Effector CD4-positive, alpha-beta T cell (primary cell): ENCODE data around the gene NUPR1.
A peak's percentile ranks its signal among the peaks of the same experiment; 100 is the strongest.
"Not testable (repeated sequence)": the region's sequence is repeated elsewhere in the genome, so short reads cannot be mapped to it uniquely, and the experiment has no call there.

ENCODE experiments used
- DNase-seq: peaks from one replicate; pipeline ENCODE4 v3.0.0-alpha.2; 2020

Gene NUPR1

GRCh38 chr16:28554634-28555423 is 16.1 kb upstream of the NUPR1 start:
- no peak for DNase-seq

- DNase-seq, result peak; percentile 92
These were observed 15.2 kb upstream of the NUPR1 start, which contains the start of gene SGF29 for GRCh38 chr16:28553776-28554633. Gene SGF29, plus strand, starts transcription at chr16:28553920. Its CDS starts 27,150 bp downstream, at chr16:28581070.

DNA sequence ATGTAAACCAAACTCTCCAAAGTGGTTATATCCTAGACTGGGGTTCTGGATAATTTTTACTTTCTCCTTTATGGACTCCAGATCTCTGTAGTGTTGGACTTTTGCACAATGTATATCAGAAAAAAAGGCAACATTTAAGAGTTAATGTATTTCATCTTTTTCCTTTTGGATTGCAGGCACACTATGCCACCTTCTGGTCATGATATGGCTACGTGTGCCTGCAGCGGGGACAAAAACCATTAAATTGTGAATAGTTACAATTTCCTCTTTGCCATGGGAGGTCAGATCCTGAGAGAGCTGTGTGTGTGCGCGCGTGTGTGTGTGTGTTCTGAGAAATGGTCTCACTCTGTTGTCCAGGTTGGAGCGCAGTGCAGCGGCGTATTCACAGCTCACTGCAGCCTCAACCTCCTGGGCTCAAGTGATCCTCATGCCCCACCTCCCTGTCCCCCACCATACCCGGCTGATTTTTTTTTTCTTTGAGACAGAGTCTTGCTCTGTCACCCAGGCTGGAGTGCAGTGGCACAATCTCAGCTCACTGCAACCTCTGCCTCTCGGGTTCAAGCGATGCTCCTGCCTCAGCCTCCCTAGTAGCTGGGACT is 10.6 kb upstream of the NUPR1 start:
- DNase-seq, result no peak

DNA sequence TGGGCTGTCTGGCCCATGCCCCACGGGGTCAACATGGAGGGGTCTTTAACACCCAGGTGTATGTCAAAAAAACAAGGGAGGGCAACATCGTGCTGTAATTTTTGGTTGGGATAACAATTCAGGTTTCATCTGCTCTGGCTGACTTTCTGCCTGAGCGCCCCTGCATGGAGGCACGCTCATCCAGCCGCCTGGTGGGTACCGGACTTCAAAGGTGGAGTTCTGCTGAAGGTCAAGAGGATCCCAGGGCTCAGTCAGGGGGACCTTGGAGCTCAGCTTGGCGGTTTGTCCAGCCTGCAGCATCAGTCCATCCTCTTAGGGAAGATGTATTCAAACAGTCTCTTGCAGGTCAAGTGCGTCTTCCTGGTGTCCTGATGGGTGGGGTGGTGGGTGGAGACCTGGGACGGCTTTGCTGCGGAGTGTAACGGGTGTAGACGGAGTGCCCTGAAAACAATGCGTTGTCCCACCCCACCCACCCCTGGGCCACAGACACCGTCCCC is 9.6 kb upstream of the NUPR1 start:
- no peak for DNase-seq

- no peak for DNase-seq
These were observed 7.9 kb upstream of the NUPR1 start for GRCh38 chr16:28546626-28547025.

- DNase-seq, result not testable (repeated sequence)
These were observed 7.2 kb upstream of the NUPR1 start for GRCh38 chr16:28545964-28546363.

DNA sequence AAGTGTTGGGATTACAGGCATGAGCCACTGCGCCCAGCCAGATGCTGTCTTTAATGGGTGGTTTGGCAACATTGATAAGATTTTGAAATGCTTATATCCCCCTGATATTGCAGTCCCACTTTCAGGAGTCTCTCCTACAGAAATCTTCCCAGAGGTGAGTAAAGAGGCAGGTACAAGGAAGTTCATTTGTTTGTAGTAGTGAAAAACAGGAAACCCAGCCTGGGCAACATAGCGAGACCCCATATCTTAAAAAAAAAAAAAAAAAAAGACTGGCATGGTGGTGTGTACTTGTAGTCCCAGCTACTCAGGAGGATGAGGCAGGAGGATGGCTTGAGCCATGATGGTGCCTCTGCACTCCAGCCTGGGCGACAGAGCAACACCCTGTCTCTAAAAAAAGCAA is 6.2 kb upstream of the NUPR1 start:
- no peak for DNase-seq

GRCh38 chr16:28543072-28543471 is 4.3 kb upstream of the NUPR1 start:
- DNase-seq, result no peak

DNA sequence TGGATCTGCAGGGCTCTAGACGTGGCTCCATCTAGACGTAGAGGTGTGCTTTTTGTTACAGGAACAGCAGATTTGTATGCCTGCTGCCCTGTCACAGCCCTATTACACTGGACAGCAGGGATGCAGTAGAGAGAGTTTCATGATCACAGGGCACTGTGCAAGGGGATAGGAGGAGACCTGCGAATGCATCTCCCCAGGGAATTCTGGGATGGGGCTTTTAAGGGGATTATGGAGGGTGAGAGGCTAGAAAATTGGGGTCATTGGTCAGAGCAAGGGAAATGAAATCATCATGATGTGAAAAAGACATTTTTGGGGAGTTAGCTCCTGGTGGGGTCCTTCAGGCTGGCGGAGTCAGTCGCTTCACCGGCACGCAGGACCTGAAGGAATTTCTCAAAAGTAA is 3.9 kb upstream of the NUPR1 start:
- no peak for DNase-seq

DNA sequence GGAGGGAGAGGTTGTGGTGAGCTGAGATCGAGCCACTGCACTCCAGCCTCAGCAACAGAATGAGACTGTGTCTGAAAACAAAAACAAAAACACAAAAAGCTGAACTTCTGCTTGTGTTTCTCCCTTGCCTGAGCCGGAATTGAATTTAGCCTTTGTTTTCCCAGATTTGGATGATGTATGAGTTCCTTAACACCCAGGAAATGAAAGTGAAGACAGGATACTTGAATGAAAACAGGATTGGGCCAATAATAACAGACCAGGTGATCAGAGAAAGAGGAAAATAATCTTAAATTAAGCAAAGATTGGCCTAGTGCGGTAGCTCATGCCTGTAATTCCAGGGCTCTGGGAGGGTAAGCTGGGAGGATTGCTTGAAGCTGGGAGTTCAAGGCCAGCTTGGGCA is 1.6 kb upstream of the NUPR1 start:
- DNase-seq, result no peak

DNA sequence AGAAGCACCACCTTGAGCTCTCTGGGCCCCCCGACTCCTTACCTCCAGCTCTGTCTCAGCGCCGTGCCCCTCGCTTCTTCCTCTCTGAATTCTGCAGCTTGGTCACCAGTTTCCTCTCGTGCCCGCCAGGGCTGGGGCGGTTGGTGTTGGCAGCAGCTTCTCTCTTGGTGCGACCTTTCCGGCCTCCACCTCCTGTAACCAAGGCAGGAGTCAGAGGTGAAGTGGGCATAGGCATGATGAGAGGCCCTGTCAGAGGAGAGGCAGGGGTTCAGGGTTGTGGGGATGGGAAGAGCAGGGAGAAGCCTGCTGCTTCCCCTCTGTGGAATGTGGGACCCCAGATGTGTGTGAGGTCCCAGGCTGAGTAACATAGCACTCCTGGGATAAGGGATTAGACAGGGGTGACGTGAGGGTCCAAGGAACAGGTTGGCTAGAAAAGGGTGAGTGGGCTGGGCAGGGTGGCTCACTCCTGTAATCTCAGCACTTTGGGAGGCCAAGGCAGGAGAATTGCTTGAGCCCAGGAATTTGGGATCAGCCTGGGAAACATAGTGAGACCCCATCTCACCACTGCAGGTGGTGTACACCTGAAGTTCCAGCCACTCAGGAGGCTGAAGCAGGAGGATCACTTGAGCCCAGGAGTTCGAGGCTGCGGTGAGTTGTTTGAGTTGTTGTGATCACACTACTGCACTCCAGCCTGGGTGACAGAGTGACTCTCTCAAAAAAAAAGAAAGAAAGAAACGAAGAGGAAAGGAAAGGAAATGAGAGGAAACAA is 626 bp downstream of the NUPR1 start:
- no peak for DNase-seq

- no peak for DNase-seq
These were observed 1.7 kb downstream of the NUPR1 start for GRCh38 chr16:28537076-28537475.

- DNase-seq, result no peak
These were observed 4.0 kb downstream of the NUPR1 start for GRCh38 chr16:28534542-28535373.

- no peak for DNase-seq
These were observed 5.7 kb downstream of the NUPR1 start for GRCh38 chr16:28532940-28533647.

DNA sequence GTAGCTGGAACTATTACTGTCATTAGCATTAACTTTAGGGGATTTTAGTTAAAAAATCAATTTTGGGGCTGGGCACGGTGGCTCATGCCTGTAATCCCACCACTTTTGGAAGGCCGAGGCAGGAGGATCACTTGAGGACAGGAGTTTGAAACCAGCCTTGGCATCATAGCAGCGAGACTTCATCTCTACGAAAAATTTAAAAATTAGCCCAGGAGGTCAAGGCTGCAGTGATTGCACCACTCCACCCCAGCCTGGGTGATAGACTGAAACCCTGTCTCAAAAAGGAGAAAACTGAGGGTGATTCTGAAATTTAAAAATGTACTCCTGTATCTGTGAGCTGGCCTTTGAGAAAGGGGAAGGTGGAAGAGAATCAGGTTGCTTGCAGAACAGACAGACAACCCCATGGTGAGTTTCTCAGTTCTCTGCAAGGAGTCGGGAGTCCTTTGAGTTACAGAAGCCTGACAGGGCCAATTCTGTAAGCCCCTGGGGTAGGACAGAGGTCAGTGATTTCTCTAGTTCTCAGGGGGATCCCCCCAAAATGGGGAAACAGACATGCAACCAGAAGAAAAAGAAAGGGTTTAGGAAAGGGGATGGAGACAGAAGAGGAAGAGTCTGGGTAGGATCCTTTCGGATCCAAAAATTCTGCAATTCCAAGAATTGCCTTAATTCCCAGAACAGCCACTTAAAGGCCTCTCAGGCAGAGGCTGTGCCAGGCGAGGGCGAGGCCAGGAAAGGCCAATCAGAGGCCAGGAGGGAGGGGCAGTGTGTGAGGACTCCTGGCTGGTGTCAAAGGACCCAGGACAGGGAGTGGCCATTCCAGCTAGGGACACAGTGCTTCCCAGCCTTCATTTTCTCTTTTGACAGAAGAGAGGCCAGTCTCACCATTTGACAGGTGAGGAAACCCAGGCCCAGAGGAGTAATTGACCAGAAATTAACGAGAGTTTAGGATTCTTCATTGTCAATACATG is 6.7 kb downstream of the NUPR1 start:
- DNase-seq, result no peak

DNA sequence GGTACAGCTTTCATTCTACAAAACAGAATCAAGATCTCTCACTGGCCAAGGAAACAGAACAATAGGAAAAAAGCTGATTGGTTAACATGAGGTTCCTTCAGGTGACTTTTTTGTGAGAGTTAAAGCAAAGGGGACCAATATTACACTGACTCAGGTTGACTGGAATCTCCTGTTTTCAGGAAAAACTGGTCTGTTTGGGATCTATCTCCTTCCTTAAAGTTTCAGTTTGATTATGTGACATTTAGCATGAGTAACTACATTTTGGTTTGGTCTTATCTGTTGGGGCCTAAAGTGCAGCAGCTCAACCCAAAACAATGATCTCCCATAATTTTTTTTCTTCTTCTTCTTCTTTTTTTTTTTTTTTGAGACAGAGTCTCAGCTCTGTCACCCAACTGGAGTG is 9.7 kb downstream of the NUPR1 start:
- DNase-seq, result no peak

- DNase-seq, result no peak
These were observed 10.3 kb downstream of the NUPR1 start for GRCh38 chr16:28528463-28528867.

DNA sequence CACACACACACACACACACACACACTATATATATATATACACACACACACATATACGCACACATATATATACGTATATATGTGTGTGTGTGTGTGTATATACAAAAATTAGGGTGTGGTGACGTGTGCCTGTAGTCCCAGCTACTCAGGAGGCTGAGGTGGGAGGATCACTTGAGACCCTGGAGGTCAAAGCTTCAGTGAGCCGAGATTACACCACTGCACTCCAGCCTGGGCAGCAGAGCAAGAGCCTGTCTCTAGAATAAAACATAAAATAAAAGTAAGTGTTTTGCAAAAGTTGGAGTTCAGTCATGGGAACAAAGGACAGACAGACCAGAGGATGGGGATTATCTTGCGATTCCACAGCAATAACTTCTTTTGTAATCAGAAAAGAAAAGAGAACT is 10.8 kb downstream of the NUPR1 start:
- DNase-seq, result no peak

DNA sequence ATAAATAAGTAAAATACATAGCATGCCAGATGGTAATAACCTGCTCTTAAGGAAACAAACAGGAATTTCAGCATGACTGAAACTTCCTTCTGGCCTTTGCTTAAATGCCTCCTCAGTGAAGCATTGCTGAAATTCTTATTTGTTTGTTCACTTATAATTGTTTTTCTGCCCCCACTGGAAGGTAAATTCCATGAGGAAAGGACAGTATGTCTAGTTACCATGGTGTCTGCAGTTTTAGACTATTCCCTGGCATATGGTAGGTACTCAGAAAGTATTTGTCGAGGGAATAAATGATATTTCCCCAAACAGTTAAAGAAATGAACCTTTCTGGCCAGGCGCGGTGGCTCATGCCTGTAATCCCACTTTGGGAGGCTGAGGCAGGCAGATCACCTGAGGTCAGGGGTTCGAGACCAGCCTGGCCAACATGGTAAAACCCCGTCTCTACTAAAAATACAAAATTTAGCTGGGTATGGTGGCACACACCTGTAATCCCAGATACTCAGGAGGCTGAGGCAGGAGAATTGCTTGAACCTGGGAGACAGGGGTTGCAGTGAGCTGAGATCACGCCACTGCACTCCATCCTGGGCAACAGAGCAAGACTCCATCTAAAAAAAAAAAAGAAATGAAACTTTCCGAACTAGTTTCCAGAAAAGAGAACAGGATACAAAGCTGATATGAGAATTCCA is 11.5 kb downstream of the NUPR1 start:
- not testable (repeated sequence) for DNase-seq
